ENCODE data around the gene PRX.

GRCh38 chr19:40422748-40423566, 9.8 kb upstream of the PRX start:
- no peak for TF ChIP-seq GATA3 (IDR thresholded peaks at IDR 0.05; ENCODE audit: low read depth, low read length)
- TF ChIP-seq GATA2 (IDR thresholded peaks at IDR 0.05; ENCODE audit: low read depth, low read length): no peak
